Ovary (tissue), 3 donors: ENCODE results near the gene ALPK1.

Source experiments
- CTCF ChIP-seq, 3 donors: fragments of 450-650 bp in 2 of 3; fragments of 200-600 bp in 1 of 3; IDR thresholded peaks; one replicate each; pipeline versions ENCODE4 v1.5.1 to v1.8.0; 2016 to 2022; ENCODE audit warnings: antibody characterized with exemption in 3 of 3, mild to moderate bottlenecking in 1 of 3
- POLR2A ChIP-seq: fragments of 450-650 bp; IDR thresholded peaks from one replicate; pipeline ENCODE4 v1.6.1; 2017; ENCODE audit warnings: antibody characterized with exemption, mild to moderate bottlenecking, moderate library complexity
- donor health status: DM: no; HTN: no; CAD: no.

- TF ChIP-seq CTCF (IDR thresholded peaks at IDR 0.05): no peak
- no peak for TF ChIP-seq POLR2A
Observed at GRCh38 chr4:112421911-112422310, 124.7 kb downstream of the ALPK1 start.
